Small intestine (tissue), 7 donors: ENCODE results near the gene NMNAT1. TPM values are rescaled to one million over a fixed set of nuclear protein-coding genes. Genes with fewer than 3 reads are reported as not detected.
A peak's percentile ranks its signal among the peaks of the same experiment; 100 is the strongest.

Source experiments
- DNase-seq, 2 donors: peaks; one replicate each; pipeline versions ENCODE4 v3.0.0 to v3.0.0-alpha.2; 2013
- FAIRE-seq: peaks from 2 replicates; lab custom pipeline; 2012; peaks lifted over from hg19 to GRCh38; lab: Jason Lieb, UNC
- H3K27ac ChIP-seq, 3 donors: one replicate each; pipeline ENCODE4 v1.5.1; 2013; ENCODE audit warnings: low read length in 2 of 3, mild to moderate bottlenecking in 2 of 3, control low read depth in 1 of 3, inconsistent platforms in 1 of 3, low read depth in 1 of 3, moderate library complexity in 1 of 3
- H3K27me3 ChIP-seq, 3 donors: one replicate each; pipeline ENCODE4 v1.6.1; 2013; ENCODE audit warnings: low read length in 3 of 3, inconsistent platforms in 1 of 3; ENCODE audit not compliant: control insufficient read depth in 3 of 3, insufficient read depth in 3 of 3
- H3K36me3 ChIP-seq, 3 donors: one replicate each; pipeline ENCODE4 v1.6.1; 2013; ENCODE audit warnings: low read length in 3 of 3, inconsistent platforms in 1 of 3, low read depth in 1 of 3, mild to moderate bottlenecking in 1 of 3, moderate library complexity in 1 of 3; ENCODE audit not compliant: control insufficient read depth in 3 of 3, insufficient read depth in 2 of 3
- H3K4me1 ChIP-seq, 3 donors: one replicate each; pipeline ENCODE4 v1.6.1; 2013; ENCODE audit warnings: low read length in 2 of 3, inconsistent platforms in 1 of 3, low read depth in 1 of 3, mild to moderate bottlenecking in 1 of 3, moderate library complexity in 1 of 3; ENCODE audit not compliant: control insufficient read depth in 3 of 3, insufficient read depth in 2 of 3
- H3K4me3 ChIP-seq, 3 donors: one replicate each; pipeline ENCODE4 v1.5.1; 2013; ENCODE audit warnings: low read length in 3 of 3, control low read depth in 1 of 3, inconsistent platforms in 1 of 3, low read depth in 1 of 3, mild to moderate bottlenecking in 1 of 3, moderate library complexity in 1 of 3
- H3K9me3 ChIP-seq, 2 donors: one replicate each; pipeline ENCODE4 v1.6.1; 2013; ENCODE audit warnings: low read depth in 1 of 2, low read length in 1 of 2; ENCODE audit not compliant: control insufficient read depth in 2 of 2, insufficient read depth in 1 of 2
- WGBS, 3 donors: extraction: QIAGEN DNeasy Blood & Tissue Kit; methylation state at CpG; one replicate each; pipeline ENCODE4 v1.1.7; 2013; 5-methylcytosine and 5-hydroxymethylcytosine counted together
- polyA plus RNA-seq, 4 donors: library from polyadenylated mRNA; stranded (reverse) in 3 of 4; unstranded in 1 of 4; fragments of 200-250 nt in 3 of 4; fragments of 120-200 nt in 1 of 4; gene quantifications; one replicate each; pipeline versions ENCODE4 v1.2.1 to v1.2.3, GENCODE V29; 2013
- donor health status: healthy with polysubstance abuse.
- donor health status: control.
- donor health status: control.
- donor health status: Bipolar disorder and iron deficiency.
- donor health status: healthy.

NMNAT1 gene
- polyA plus RNA-seq, 4 donors, result 6.5 to 17.5 (median 12.4) TPM

GRCh38 chr1:9929431-9930385 lies 13.6 kb upstream of the NMNAT1 start:
- Histone ChIP-seq H3K4me3 (no peak overlapping the region), H3K4me1 (no peaks in the 10 kb centered on the region), H3K36me3 (peaks cover 4 to 45% (median 15%) of the 10 kb centered on the region in 3 donors), H3K9me3 (no peaks in the 10 kb centered on the region), H3K27ac (no peak overlapping the region), H3K27me3 (no peaks in the 10 kb centered on the region)
- whole genome bisulfite sequencing, 3 donors, result 81 to 91% (median 89%) methylated on average over 15 of the region's 15 CpGs
- DNase-seq (no peak), FAIRE-seq (no peak)

GRCh38 chr1:9942399-9942938 lies 806 bp upstream of the NMNAT1 start:
- Histone ChIP-seq H3K4me3 (peak overlapping the region; percentile 58 to 90 (median 70)), H3K27ac (peak overlapping the region; percentile 88 to 99 (median 91)), H3K27me3 (no peaks in the 10 kb centered on the region), H3K36me3 (peaks cover 0 to 33% (median 4%) of the 10 kb centered on the region in 3 donors), H3K9me3 (no peaks in the 10 kb centered on the region), H3K4me1 (peaks cover 0 to 6% (median 0%) of the 10 kb centered on the region in 3 donors)
- 0 to 1% (median 0%) methylated on average over 14 of the region's 14 CpGs for WGBS, 3 donors
- DNase-seq (peak; percentile 73 to 88), FAIRE-seq (no peak)

GRCh38 chr1:9946315-9946714 lies 3.0 kb downstream of the NMNAT1 start:
- Histone ChIP-seq H3K27ac (no peak overlapping the region), H3K36me3 (peaks cover 0 to 18% (median 4%) of the 10 kb centered on the region in 3 donors), H3K4me1 (peaks cover 0 to 6% (median 3%) of the 10 kb centered on the region in 3 donors), H3K4me3 (no peak overlapping the region), H3K27me3 (no peaks in the 10 kb centered on the region), H3K9me3 (no peaks in the 10 kb centered on the region)
- FAIRE-seq (no peak), DNase-seq (no peak)
- 94 to 100% (median 98%) methylated on average over 2 of the region's 2 CpGs for WGBS, 3 donors

GRCh38 chr1:9957726-9958125 lies 14.5 kb downstream of the NMNAT1 start:
- Histone ChIP-seq H3K27ac (no peak overlapping the region), H3K4me1 (no peaks in the 10 kb centered on the region), H3K9me3 (no peaks in the 10 kb centered on the region), H3K36me3 (peaks cover 0 to 5% (median 0%) of the 10 kb centered on the region in 3 donors), H3K27me3 (no peaks in the 10 kb centered on the region), H3K4me3 (no peak overlapping the region)
- no peak for DNase-seq
- WGBS, 3 donors, result 88 to 92% (median 91%) methylated on average over 8 of the region's 8 CpGs
- FAIRE-seq, result no peak

- FAIRE-seq, result no peak
- no peak for DNase-seq
- Histone ChIP-seq H3K9me3 (no peaks in the 10 kb centered on the region), H3K27ac (no peak overlapping the region), H3K4me1 (no peaks in the 10 kb centered on the region), H3K4me3 (no peak overlapping the region), H3K36me3 (peaks cover 0 to 8% (median 0%) of the 10 kb centered on the region in 3 donors), H3K27me3 (no peaks in the 10 kb centered on the region)
- WGBS, 3 donors, result 88 to 96% (median 96%) methylated on average over 4 of the region's 4 CpGs
Measured at GRCh38 chr1:9960011-9960410, 16.7 kb downstream of the NMNAT1 start.

- WGBS, 3 donors, result 77 to 84% (median 81%) methylated on average over 12 of the region's 12 CpGs
Measured at GRCh38 chr1:9960706-9961562, 17.7 kb downstream of the NMNAT1 start.

GRCh38 chr1:9984253-9984652 lies 41.0 kb downstream of the NMNAT1 start:
- no peaks in the 10 kb centered on the region for H3K9me3 ChIP-seq
- H3K4me1 ChIP-seq, result no peaks in the 10 kb centered on the region
- FAIRE-seq (no peak), DNase-seq (no peak)
- no peak overlapping the region for H3K4me3 ChIP-seq
- H3K27me3 ChIP-seq, result no peaks in the 10 kb centered on the region
- peaks cover 9 to 37% (median 12%) of the 10 kb centered on the region in 3 donors for H3K36me3 ChIP-seq
- WGBS, 3 donors, result 85 to 90% (median 89%) methylated on average over 5 of the region's 5 CpGs
- no peak overlapping the region for H3K27ac ChIP-seq

More at GRCh38 chr1:9960706-9961562, 17.7 kb downstream of the NMNAT1 start:
- no peaks in the 10 kb centered on the region for H3K9me3 ChIP-seq
- no peak for FAIRE-seq
- H3K36me3 ChIP-seq, result peaks cover 0 to 10% (median 0%) of the 10 kb centered on the region in 3 donors
- no peaks in the 10 kb centered on the region for H3K4me1 ChIP-seq
- no peaks in the 10 kb centered on the region for H3K27me3 ChIP-seq
- no peak for DNase-seq
- H3K27ac ChIP-seq, result no peak overlapping the region
- H3K4me3 ChIP-seq, result no peak overlapping the region

- Histone ChIP-seq H3K4me1 (no peaks in the 10 kb centered on the region), H3K27me3 (no peaks in the 10 kb centered on the region), H3K27ac (no peak overlapping the region), H3K36me3 (peaks cover 9 to 30% (median 12%) of the 10 kb centered on the region in 3 donors), H3K9me3 (no peaks in the 10 kb centered on the region), H3K4me3 (no peak overlapping the region)
- WGBS, 3 donors, result 48 to 60% (median 49%) methylated on average over 6 of the region's 6 CpGs
- DNase-seq (no peak), FAIRE-seq (no peak)
Measured at GRCh38 chr1:9985001-9985400, 41.7 kb downstream of the NMNAT1 start.
